Muscle of arm (tissue), 12 donors: ENCODE results near the gene GH2. TPM values are rescaled to one million over a fixed set of nuclear protein-coding genes. Genes with fewer than 3 reads are reported as not detected.
"Not testable (repeated sequence)": the region's sequence is repeated elsewhere in the genome, so short reads cannot be mapped to it uniquely, and the experiment has no call there.

Source experiments
- DNase-seq: peaks from one replicate; pipeline ENCODE4 v3.0.0-alpha.2; 2013
- polyA plus RNA-seq, 12 donors: library from polyadenylated mRNA; unstranded; fragments of 120-200 nt; gene quantifications; one replicate each; pipeline ENCODE4 v1.2.1, GENCODE V29; 2013; ENCODE audit not compliant: insufficient read length in 12 of 12

Gene GH2
- polyA plus RNA-seq, 12 donors = not detected

GRCh38 chr17:63874061-63874626 is 7.6 kb downstream of the GH2 start:
- not testable (repeated sequence) for DNase-seq

GRCh38 chr17:63873577-63873976 is 8.2 kb downstream of the GH2 start, which contains the start of gene CSH2:
Gene CSH2 (minus strand): TSS chr17:63873677. CDS start chr17:63873614, 63 bp downstream.
- not testable (repeated sequence) for DNase-seq

GRCh38 chr17:63871646-63872365 is 9.9 kb downstream of the GH2 start:
- not testable (repeated sequence) for DNase-seq

- not testable (repeated sequence) for DNase-seq
Observed at GRCh38 chr17:63870292-63870665, 11.5 kb downstream of the GH2 start.

GRCh38 chr17:63869491-63870291 is 12.1 kb downstream of the GH2 start:
- not testable (repeated sequence) for DNase-seq

- not testable (repeated sequence) for DNase-seq
Observed at GRCh38 chr17:63866625-63867024, 15.1 kb downstream of the GH2 start.

- DNase-seq = no peak
Observed at GRCh38 chr17:63859257-63859656, 22.5 kb downstream of the GH2 start.

- not testable (repeated sequence) for DNase-seq
Observed at GRCh38 chr17:63856425-63856824, 25.3 kb downstream of the GH2 start.

- no peak for DNase-seq
Observed at GRCh38 chr17:63855185-63855584, 26.6 kb downstream of the GH2 start.

- DNase-seq = no peak
Observed at GRCh38 chr17:63854709-63855108, 27.0 kb downstream of the GH2 start.

GRCh38 chr17:63853260-63853659 is 28.5 kb downstream of the GH2 start:
- no peak for DNase-seq

- no peak for DNase-seq
Observed at GRCh38 chr17:63850401-63850800, 31.3 kb downstream of the GH2 start.

GRCh38 chr17:63848834-63849689 is 32.7 kb downstream of the GH2 start:
- peak; percentile 91 for DNase-seq

- DNase-seq = no peak
Observed at GRCh38 chr17:63847525-63848249, 34.1 kb downstream of the GH2 start.

GRCh38 chr17:63845509-63845908 is 36.2 kb downstream of the GH2 start:
- no peak for DNase-seq

GRCh38 chr17:63843910-63844677 is 37.6 kb downstream of the GH2 start:
- no peak for DNase-seq

- not testable (repeated sequence) for DNase-seq
Observed at GRCh38 chr17:63843387-63843888, 38.3 kb downstream of the GH2 start.

- peak; percentile 97 for DNase-seq
Observed at GRCh38 chr17:63842540-63843386, 39.0 kb downstream of the GH2 start, which contains the start of gene SMARCD2. Gene SMARCD2 (minus strand): TSS chr17:63842685. CDS start chr17:63842674, 11 bp downstream.

- no peak for DNase-seq
Observed at GRCh38 chr17:63842173-63842539, 39.6 kb downstream of the GH2 start.
